Gastrocnemius medialis (tissue), 4 donors: ENCODE results near the gene NOD1. TPM values are rescaled to one million over a fixed set of nuclear protein-coding genes. Genes with fewer than 3 reads are reported as not detected.

Experiments
- ATAC-seq, 2 donors: fragments of 150-250 bp; one replicate each; pipeline ENCODE4 v1.9.1; 2016
- DNase-seq, 2 donors: peaks; one replicate each; pipeline ENCODE4 v3.0.0-alpha.2; 2019
- H3K27ac ChIP-seq, 4 donors: fragments of 200-600 bp; sonication (generic); 1 replicate in 1 of 4; 2 replicates in 3 of 4; pipeline ENCODE4 v1.5.1; 2016 to 2018; ENCODE audit warnings: mild to moderate bottlenecking in 2 of 4, moderate library complexity in 1 of 4
- H3K27me3 ChIP-seq, 3 donors: fragments of 200-600 bp; sonication (generic) in 2 of 3; 1 replicate in 1 of 3; 2 replicates in 2 of 3; pipeline versions ENCODE4 v1.5.1 to v1.6.0; 2016 to 2019; ENCODE audit warnings: mild to moderate bottlenecking in 1 of 3, moderate library complexity in 1 of 3
- H3K36me3 ChIP-seq, 2 donors: fragments of 200-600 bp; sonication (generic) in 1 of 2; one replicate each; pipeline ENCODE4 v1.5.1; 2017 to 2018
- H3K4me1 ChIP-seq, 2 donors: fragments of 200-600 bp; sonication (generic) in 1 of 2; one replicate each; pipeline ENCODE4 v1.5.1; 2016 to 2017; ENCODE audit warnings: mild to moderate bottlenecking in 2 of 2
- H3K4me3 ChIP-seq, 4 donors: fragments of 200-600 bp; sonication (generic) in 3 of 4; 1 replicate in 1 of 4; 2 replicates in 3 of 4; pipeline ENCODE4 v1.5.1; 2016 to 2019; ENCODE audit warnings: mild to moderate bottlenecking in 2 of 4
- H3K9me3 ChIP-seq, 3 donors: fragments of 200-600 bp; sonication (generic) in 2 of 3; 1 replicate in 1 of 3; 2 replicates in 2 of 3; pipeline ENCODE4 v1.5.1; 2016 to 2019
- CTCF ChIP-seq, 5 experiments: fragments of 450-650 bp in 3 of 5; fragments of 200-600 bp in 2 of 5; sonication (generic) in 2 of 5; IDR thresholded peaks in 4 of 5; conservative IDR thresholded peaks in 1 of 5; 1 replicate in 4 of 5; 2 replicates in 1 of 5; pipeline ENCODE4 v1.5.1; 2016 to 2019; ENCODE audit warnings: antibody characterized with exemption in 5 of 5, mild to moderate bottlenecking in 3 of 5, moderate library complexity in 3 of 5
- POLR2A ChIP-seq, 2 donors: fragments of 450-650 bp; IDR thresholded peaks; one replicate each; pipeline ENCODE4 v1.6.1; 2017; ENCODE audit warnings: antibody characterized with exemption in 2 of 2, mild to moderate bottlenecking in 2 of 2, moderate library complexity in 2 of 2
- in situ Hi-C, 4 donors: fragments of 200-750 bp; cut with MboI; loops; one replicate each; pipeline versions ENCODE4 v1.15.0 to v1.8.0; 2017; ENCODE audit warnings: low sequenced_read_pairs in 4 of 4
- intact Hi-C: fragments of 100-400 bp; cut with DNase I; formaldehyde crosslinking; loops from one replicate; pipeline ENCODE4 v1.15.1; 2023; ENCODE audit warnings: low total_unique reads
- total RNA-seq, 4 donors: library from RNA; depleted of rRNA; stranded (reverse); fragments of >200 nt; gene quantifications; one replicate each; pipeline versions ENCODE4 v1.1.0 to v1.2.3, GENCODE V29; 2016

The NOD1 gene
- total RNA-seq, 4 donors from 2014 or later = 2.3 to 4.6 (median 3.6) TPM

- Histone ChIP-seq H3K4me3 (peak overlapping the region; percentile 74 to 99 (median 94)), H3K9me3 (no peaks in the 10 kb centered on the region), H3K4me1 (peaks cover 12 to 21% of the 10 kb centered on the region in 2 donors), H3K36me3 (no peaks in the 10 kb centered on the region), H3K27me3 (no peaks in the 10 kb centered on the region), H3K27ac (peak overlapping the region; percentile 91 to 96 (median 94))
- in situ Hi-C loops (no loop called here), intact Hi-C loops (loop anchor here (2.0 to 10.0 kb wide), 2 partner anchors 26 to 220 kb away; partner anchors contain the start of genes NOD1 and ZNRF2)
- DNase-seq (no peak), ATAC-seq (peak in 1 of 2 donors; percentile 6)
- TF ChIP-seq CTCF (IDR thresholded peaks at IDR 0.05 in 4 of 5, conservative IDR thresholded peaks at IDR 0.05 in 1 of 5) (no peak), POLR2A (IDR thresholded peaks at IDR 0.05) (peak in 1 of 2 donors; percentile 37)
These were observed 26.7 kb upstream of the NOD1 start for GRCh38 chr7:30505174-30505697.

GRCh38 chr7:30504301-30505173 lies 26.0 kb upstream of the NOD1 start, which contains the start of gene GGCT:
Gene GGCT (minus strand): TSS chr7:30504829. CDS start chr7:30504709, 120 bp downstream.
- Histone ChIP-seq H3K9me3 (no peaks in the 10 kb centered on the region), H3K4me3 (peak within 1 kb of the TSS; percentile 89 to 99 (median 94)), H3K27ac (peak within 1 kb of the TSS; percentile 91 to 96 (median 94)), H3K36me3 (no peaks in the 10 kb centered on the region), H3K27me3 (no peaks in the 10 kb centered on the region), H3K4me1 (peaks cover 12 to 21% of the 10 kb centered on the region in 2 donors)
- intact Hi-C loops = loop anchor here (2.0 to 10.0 kb wide), 2 partner anchors 26 to 220 kb away; partner anchors contain the start of genes NOD1 and ZNRF2
- peak; percentile 100 for DNase-seq
- in situ Hi-C loops = no loop called here
- peak; percentile 99 for ATAC-seq
- TF ChIP-seq POLR2A (IDR thresholded peaks at IDR 0.05) (peak; percentile 66 to 90), CTCF (IDR thresholded peaks at IDR 0.05 in 4 of 5, conservative IDR thresholded peaks at IDR 0.05 in 1 of 5) (peak in 1 of 5 experiments; percentile 11)

- Histone ChIP-seq H3K36me3 (no peaks in the 10 kb centered on the region), H3K4me3 (peak overlapping the region; percentile 89 to 99 (median 94)), H3K4me1 (peaks cover 12 to 21% of the 10 kb centered on the region in 2 donors), H3K27ac (peak overlapping the region; percentile 84 to 96 (median 94)), H3K9me3 (no peaks in the 10 kb centered on the region), H3K27me3 (no peaks in the 10 kb centered on the region)
- DNase-seq (no peak), ATAC-seq (no peak)
- in situ Hi-C loops (no loop called here), intact Hi-C loops (loop anchor here (2.0 to 10.0 kb wide), 2 partner anchors 25 to 219 kb away; partner anchors contain the start of genes NOD1 and ZNRF2)
- TF ChIP-seq POLR2A (IDR thresholded peaks at IDR 0.05) (no peak), CTCF (IDR thresholded peaks at IDR 0.05 in 4 of 5, conservative IDR thresholded peaks at IDR 0.05 in 1 of 5) (no peak)
These were observed 25.0 kb upstream of the NOD1 start for GRCh38 chr7:30503274-30504212.
